Prostate gland (tissue), 2 donors: Measurements from ENCODE around the gene SSC5D. TPM values are rescaled to one million over a fixed set of nuclear protein-coding genes. Genes with fewer than 3 reads are reported as not detected.

ENCODE experiments used
- DNase-seq: peaks from one replicate; pipeline ENCODE4 v3.0.0-alpha.2; 2019; ENCODE audit warnings: low spot score
- H3K27ac ChIP-seq, 2 donors: fragments of 200-600 bp; sonication (generic); 2 replicates each; pipeline ENCODE4 v1.5.1; 2017 to 2019
- H3K27me3 ChIP-seq: fragments of 200-600 bp; sonication (generic); replicated peaks from 2 replicates; pipeline ENCODE4 v1.5.1; 2019; ENCODE audit not compliant: insufficient read depth
- H3K36me3 ChIP-seq, 2 donors: fragments of 200-600 bp; sonication (generic); 1 replicate in 1 of 2; 2 replicates in 1 of 2; pipeline versions ENCODE4 v1.5.1 to v1.8.1; 2017 to 2019
- H3K4me1 ChIP-seq: fragments of 200-600 bp; sonication (generic); replicated peaks from 2 replicates; pipeline ENCODE4 v1.5.1; 2019
- H3K4me3 ChIP-seq, 2 donors: fragments of 200-600 bp; sonication (generic); 2 replicates each; pipeline ENCODE4 v1.5.1; 2017 to 2019
- H3K9me3 ChIP-seq: fragments of 200-600 bp; sonication (generic); 2 replicates; pipeline ENCODE4 v1.5.1; 2017
- CTCF ChIP-seq, 4 experiments: fragments of 200-600 bp in 2 of 4; fragments of 450-650 bp in 2 of 4; sonication (generic) in 2 of 4; IDR thresholded peaks; 1 replicate in 3 of 4; 2 replicates in 1 of 4; pipeline ENCODE4 v1.5.1; 2016 to 2019; ENCODE audit warnings: antibody characterized with exemption in 4 of 4, mild to moderate bottlenecking in 2 of 4, moderate library complexity in 2 of 4
- POLR2A ChIP-seq: fragments of 450-650 bp; IDR thresholded peaks from one replicate; pipeline ENCODE4 v1.6.1; 2016; ENCODE audit warnings: antibody characterized with exemption, mild to moderate bottlenecking
- POLR2AphosphoS5 ChIP-seq: sonication (generic); formaldehyde crosslinking; IDR thresholded peaks from one replicate; pipeline ENCODE4 v1.6.1; 2017; ENCODE audit warnings: antibody characterized with exemption
- WGBS: methylation state at CpG from one replicate; pipeline ENCODE4 v1.1.5; 2018; 5-methylcytosine and 5-hydroxymethylcytosine counted together
- intact Hi-C: fragments of 100-400 bp; cut with DNase I; formaldehyde crosslinking; loops from one replicate; pipeline ENCODE4 v1.14.2; 2022
- total RNA-seq, 2 donors: library from RNA; depleted of rRNA; stranded (reverse); fragments of >200 nt; gene quantifications; one replicate each; pipeline ENCODE4 v1.1.0, GENCODE V29; 2016

Gene SSC5D
- total RNA-seq, 2 donors from 2014 or later, result 5.6 to 8.6 TPM

- no peaks in the 10 kb centered on the region for H3K36me3 ChIP-seq
- no peaks in the 10 kb centered on the region for H3K27me3 ChIP-seq
- WGBS, result 69% methylated on average over 11 of the region's 11 CpGs
- H3K27ac ChIP-seq, result no peak overlapping the region
- H3K9me3 ChIP-seq, result no peaks in the 10 kb centered on the region
- no peaks in the 10 kb centered on the region for H3K4me1 ChIP-seq
- intact Hi-C loops, result no loop called here
- no peak overlapping the region for H3K4me3 ChIP-seq
- no peak for TF ChIP-seq POLR2AphosphoS5
- no peak for TF ChIP-seq POLR2A
- TF ChIP-seq CTCF (IDR thresholded peaks at IDR 0.05), result no peak
- DNase-seq, result no peak
Measured at GRCh38 chr19:55536366-55536765, 48.1 kb downstream of the SSC5D start.

GRCh38 chr19:55536951-55537740, 48.9 kb downstream of the SSC5D start, which contains the start of gene SBK2:
SBK2 (minus strand) TSS chr19:55537133; CDS start chr19:55536294, 839 bp downstream.
- no peak for DNase-seq
- Histone ChIP-seq H3K36me3 (no peaks in the 10 kb centered on the region), H3K27ac (no peak within 1 kb of the TSS), H3K4me1 (no peaks in the 10 kb centered on the region), H3K4me3 (no peak within 1 kb of the TSS), H3K9me3 (no peaks in the 10 kb centered on the region), H3K27me3 (no peaks in the 10 kb centered on the region)
- 24% methylated on average over 14 of the region's 14 CpGs for WGBS
- intact Hi-C loops, result no loop called here
- TF ChIP-seq CTCF (IDR thresholded peaks at IDR 0.05) (no peak), POLR2A (no peak), POLR2AphosphoS5 (no peak)

- TF ChIP-seq CTCF (IDR thresholded peaks at IDR 0.05), result no peak
- TF ChIP-seq POLR2AphosphoS5, result no peak
- TF ChIP-seq POLR2A, result no peak
- intact Hi-C loops, result no loop called here
- H3K4me1 ChIP-seq, result no peaks in the 10 kb centered on the region
- no peaks in the 10 kb centered on the region for H3K9me3 ChIP-seq
- no peak overlapping the region for H3K4me3 ChIP-seq
- DNase-seq, result no peak
- H3K27ac ChIP-seq, result no peak overlapping the region
- WGBS, result 62% methylated on average over 5 of the region's 5 CpGs
- H3K27me3 ChIP-seq, result no peaks in the 10 kb centered on the region
- H3K36me3 ChIP-seq, result no peaks in the 10 kb centered on the region
Measured at GRCh38 chr19:55537741-55538111, 49.5 kb downstream of the SSC5D start.

- Histone ChIP-seq H3K4me1 (no peaks in the 10 kb centered on the region), H3K4me3 (no peak overlapping the region), H3K27ac (no peak overlapping the region), H3K36me3 (no peaks in the 10 kb centered on the region), H3K9me3 (no peaks in the 10 kb centered on the region), H3K27me3 (no peaks in the 10 kb centered on the region)
- intact Hi-C loops, result no loop called here
- WGBS, result 88% methylated on average over 5 of the region's 5 CpGs
- no peak for TF ChIP-seq POLR2AphosphoS5
- no peak for DNase-seq
Measured at GRCh38 chr19:55538132-55538531, 49.9 kb downstream of the SSC5D start.

- Histone ChIP-seq H3K4me3 (no peak overlapping the region), H3K27me3 (no peaks in the 10 kb centered on the region), H3K9me3 (no peaks in the 10 kb centered on the region), H3K36me3 (no peaks in the 10 kb centered on the region), H3K4me1 (no peaks in the 10 kb centered on the region), H3K27ac (no peak overlapping the region)
- no peak for DNase-seq
- WGBS, result 81% methylated on average over 33 of the region's 33 CpGs
- TF ChIP-seq POLR2AphosphoS5, result no peak
- no peak for TF ChIP-seq POLR2A
- TF ChIP-seq CTCF (IDR thresholded peaks at IDR 0.05), result no peak
- intact Hi-C loops, result no loop called here
Measured at GRCh38 chr19:55539090-55539984, 51.1 kb downstream of the SSC5D start.
